IMR-90 (cell line): Measurements from ENCODE around the gene SUDS3. TPM values are rescaled to one million over a fixed set of nuclear protein-coding genes. Genes with fewer than 3 reads are reported as not detected.

ENCODE experiments used
- ATAC-seq: fragments of 200-7000 bp; cut with Tn5 transposase; 2 replicates; pipeline ENCODE4 v1.9.1; 2020; ENCODE audit warnings: low read depth, mild to moderate bottlenecking, moderate library complexity
- BruUV-seq: library from RNA; stranded (reverse); fragments of 400-500 nt; replicated peaks from 2 replicates; lab custom pipeline; 2021; lab: Mats Ljungman, UMichigan
- CTCF ChIA-PET: fragments of 300-600 bp; formaldehyde crosslinking; extraction: SDS; loops from one replicate; lab custom pipeline; 2021; ENCODE audit warnings: antibody characterized with exemption; lab: Yijun Ruan, JAX
- POLR2A ChIA-PET: fragments of 300-600 bp; sonication (Branson Sonifier 250); formaldehyde crosslinking; loops from one replicate; lab custom pipeline; 2022; ENCODE audit warnings: antibody characterized with exemption; ENCODE audit not compliant: unreplicated experiment; lab: Charles Lee
- DNase-seq: peaks from one replicate; pipeline ENCODE4 v3.0.0; 2013
- H2AFZ ChIP-seq: replicated peaks from 2 replicates; pipeline ENCODE3; 2013; ENCODE audit warnings: low read length, mild to moderate bottlenecking; ENCODE audit not compliant: poor library complexity
- H2AK5ac ChIP-seq: 2 replicates; pipeline ENCODE4 v1.6.1; 2013; ENCODE audit warnings: low read depth, low read length, inconsistent platforms
- H2AK9ac ChIP-seq: replicated peaks from 2 replicates; pipeline ENCODE3; 2013; ENCODE audit warnings: mild to moderate bottlenecking, low read depth, low read length, moderate library complexity; ENCODE audit not compliant: poor library complexity
- H2BK120ac ChIP-seq: 2 replicates; pipeline ENCODE4 v1.6.1; 2013; ENCODE audit warnings: low read depth, low read length, inconsistent platforms
- H2BK15ac ChIP-seq: 3 replicates; pipeline ENCODE4 v1.6.1; 2013; ENCODE audit warnings: low read depth, low read length, inconsistent platforms
- H2BK20ac ChIP-seq: 2 replicates; pipeline ENCODE4 v1.6.1; 2013; ENCODE audit warnings: low read depth, mild to moderate bottlenecking, inconsistent platforms, low read length, moderate library complexity
- H2BK5ac ChIP-seq: 2 replicates; pipeline ENCODE4 v1.6.1; 2013; ENCODE audit warnings: mild to moderate bottlenecking, low read depth, low read length, inconsistent platforms; ENCODE audit not compliant: poor library complexity, severe bottlenecking
- H3K14ac ChIP-seq: replicated peaks from 2 replicates; pipeline ENCODE4 v1.6.1; 2013; ENCODE audit warnings: low read depth, low read length, inconsistent platforms
- H3K18ac ChIP-seq: 2 replicates; pipeline ENCODE4 v1.6.1; 2013; ENCODE audit warnings: low read depth, low read length, control low read depth
- H3K23ac ChIP-seq: 2 replicates; pipeline ENCODE4 v1.6.1; 2013; ENCODE audit warnings: low read depth, low read length, inconsistent platforms
- H3K27ac ChIP-seq: 2 replicates; pipeline ENCODE4 v1.5.1; 2013; ENCODE audit warnings: mild to moderate bottlenecking, control low read depth, low read length; ENCODE audit not compliant: insufficient read depth
- H3K27me3 ChIP-seq: 2 replicates; pipeline ENCODE4 v1.6.1; 2013; ENCODE audit warnings: low read length; ENCODE audit not compliant: control insufficient read depth, insufficient read depth
- H3K36me3 ChIP-seq: 2 replicates; pipeline ENCODE4 v1.6.1; 2013; ENCODE audit warnings: low read length, mixed read lengths; ENCODE audit not compliant: control insufficient read depth, insufficient read depth
- H3K4ac ChIP-seq: 2 replicates; pipeline ENCODE4 v1.6.1; 2013; ENCODE audit warnings: low read depth, low read length, inconsistent platforms
- H3K4me1 ChIP-seq: 2 replicates; pipeline ENCODE4 v1.6.1; 2013; ENCODE audit warnings: low read length, mixed read lengths; ENCODE audit not compliant: control insufficient read depth, insufficient read depth
- H3K4me2 ChIP-seq: 2 replicates; pipeline ENCODE4 v1.6.1; 2013; ENCODE audit warnings: low read depth, mild to moderate bottlenecking, control low read depth, low read length, moderate library complexity
- H3K4me3 ChIP-seq: 2 replicates; pipeline ENCODE4 v1.5.1; 2013; ENCODE audit warnings: low read depth, mild to moderate bottlenecking, control low read depth, low read length, moderate library complexity; ENCODE audit not compliant: insufficient read depth
- H3K56ac ChIP-seq: 2 replicates; pipeline ENCODE4 v1.6.1; 2013; ENCODE audit warnings: low read length, inconsistent platforms; ENCODE audit not compliant: insufficient read depth; ENCODE audit errors: extremely low read depth
- H3K79me1 ChIP-seq, 2 experiments: 2 replicates each; pipeline ENCODE4 v1.6.1; 2013; ENCODE audit warnings: low read length in 2 of 2, inconsistent platforms in 1 of 2, low read depth in 1 of 2
- H3K9ac ChIP-seq: 2 replicates; pipeline ENCODE4 v1.6.1; 2013; ENCODE audit warnings: low read depth, low read length, control low read depth
- H3K9me1 ChIP-seq: 2 replicates; pipeline ENCODE4 v1.6.1; 2013; ENCODE audit warnings: low read length, inconsistent platforms; ENCODE audit not compliant: insufficient read depth
- H3K9me3 ChIP-seq: 2 replicates; pipeline ENCODE4 v1.6.1; 2013; ENCODE audit warnings: low read length; ENCODE audit not compliant: control insufficient read depth, insufficient read depth
- H4K20me1 ChIP-seq: 2 replicates; pipeline ENCODE4 v1.6.1; 2013; ENCODE audit warnings: low read length, inconsistent platforms; ENCODE audit not compliant: insufficient read depth
- H4K5ac ChIP-seq: 2 replicates; pipeline ENCODE4 v1.6.1; 2013; ENCODE audit warnings: mild to moderate bottlenecking, low read depth, low read length, control low read depth
- H4K8ac ChIP-seq, 2 experiments: 2 replicates each; pipeline ENCODE4 v1.6.1; 2013; ENCODE audit warnings: low read depth in 2 of 2, low read length in 2 of 2, control low read depth in 1 of 2, inconsistent platforms in 1 of 2
- H4K91ac ChIP-seq: 2 replicates; pipeline ENCODE4 v1.6.1; 2013; ENCODE audit warnings: low read depth, low read length, inconsistent platforms; ENCODE audit not compliant: insufficient read depth
- BHLHE40 ChIP-seq: fragments of 150-350 bp; IDR thresholded peaks from 2 replicates; pipeline ENCODE4 v1.6.1; 2016; ENCODE audit warnings: mild to moderate bottlenecking, low read depth, low read length
- CEBPB ChIP-seq: IDR thresholded peaks from 2 replicates; pipeline ENCODE4 v1.6.1; 2012; ENCODE audit warnings: low read depth, low read length, improper control_type of control experiment
- CHD1 ChIP-seq: IDR thresholded peaks from 2 replicates; pipeline ENCODE4 v1.6.1; 2012; ENCODE audit warnings: low read depth, low read length, improper control_type of control experiment
- FOS ChIP-seq: fragments of 150-350 bp; IDR thresholded peaks from 2 replicates; pipeline ENCODE4 v1.6.1; 2016; ENCODE audit warnings: low read depth, low read length
- MAFK ChIP-seq: IDR thresholded peaks from 2 replicates; pipeline ENCODE4 v1.6.1; 2012; ENCODE audit warnings: low read depth, low read length, improper control_type of control experiment
- MAZ ChIP-seq: IDR thresholded peaks from 2 replicates; pipeline ENCODE4 v1.6.1; 2012; ENCODE audit warnings: low read depth, mild to moderate bottlenecking, low read length, improper control_type of control experiment, moderate library complexity, borderline replicate concordance
- MXI1 ChIP-seq: IDR thresholded peaks from 2 replicates; pipeline ENCODE4 v1.6.1; 2012; ENCODE audit warnings: low read depth, mild to moderate bottlenecking, low read length, moderate library complexity, borderline replicate concordance
- NFE2L2 ChIP-seq: fragments of 150-350 bp; IDR thresholded peaks from 2 replicates; pipeline ENCODE4 v1.6.1; 2016; ENCODE audit warnings: low read depth, mild to moderate bottlenecking, low read length
- POLR2A ChIP-seq: IDR thresholded peaks from 2 replicates; pipeline ENCODE4 v1.6.1; 2012; ENCODE audit warnings: mild to moderate bottlenecking, low read depth, low read length
- RAD21 ChIP-seq: IDR thresholded peaks from 2 replicates; pipeline ENCODE4 v1.6.1; 2012; ENCODE audit warnings: low read length, improper control_type of control experiment
- RCOR1 ChIP-seq: IDR thresholded peaks from 2 replicates; pipeline ENCODE4 v1.6.1; 2012; ENCODE audit warnings: mild to moderate bottlenecking, low read length, improper control_type of control experiment; ENCODE audit not compliant: insufficient replicate concordance
- RFX5 ChIP-seq: IDR thresholded peaks from 2 replicates; pipeline ENCODE4 v1.8.0; 2012; ENCODE audit warnings: low read depth, mild to moderate bottlenecking, low read length, moderate library complexity
- SMC3 ChIP-seq: fragments of 150-350 bp; IDR thresholded peaks from 2 replicates; pipeline ENCODE4 v1.6.1; 2016; ENCODE audit warnings: low read depth, mild to moderate bottlenecking, antibody characterized with exemption, low read length, moderate library complexity
- USF2 ChIP-seq: fragments of 150-350 bp; IDR thresholded peaks from 2 replicates; pipeline ENCODE4 v1.6.1; 2017; ENCODE audit warnings: mild to moderate bottlenecking, antibody characterized with exemption, low read length, low read depth
- WGBS, 2 experiments: methylation state at CpG; one replicate each; pipeline versions ENCODE4 v1.1.5 to v1.1.7; 2013; ENCODE audit warnings: missing lambda C conversion rate in 2 of 2; ENCODE audit not compliant: insufficient read length in 1 of 2; ENCODE audit errors: extremely low coverage in 2 of 2; 5-methylcytosine and 5-hydroxymethylcytosine counted together
- dilution Hi-C: fragments of 300-500 bp; cut with HindIII; formaldehyde crosslinking; loops from one replicate; pipeline ENCODE4 v1.14.3; 2018; ENCODE audit warnings: low sequenced_read_pairs; ENCODE audit not compliant: unreplicated experiment
- in situ Hi-C: fragments of 300-500 bp; cut with MboI; formaldehyde crosslinking; loops from 3 replicates; pipeline ENCODE4 v1.14.3; 2019; ENCODE audit warnings: low sequenced_read_pairs, inconsistent platforms, mixed read lengths
- intact Hi-C: fragments of 100-400 bp; cut with micrococcal nuclease; formaldehyde crosslinking; loops from 2 replicates; pipeline ENCODE4 v1.10.0; 2022
- polyA plus RNA-seq, 3 experiments: library from polyadenylated mRNA; depleted of rRNA; stranded (reverse); fragments of >200 nt; gene quantifications; 2 replicates each; pipeline ENCODE4 v1.2.3, GENCODE V29; 2012; ENCODE audit warnings: low replicate concordance in 1 of 3
- total RNA-seq: library from RNA; depleted of rRNA; stranded (reverse); fragments of >200 nt; gene quantifications from 2 replicates; pipeline ENCODE4 v1.2.3, GENCODE V29; 2012
- TF ChIP-seq, protein P1 (sequence below): conservative IDR thresholded peaks from 2 replicates; pipeline ENCODE4 v1.5.1; 2012; ENCODE audit warnings: mild to moderate bottlenecking, low read depth, low read length, improper control_type of control experiment
- TF ChIP-seq, protein P2 (sequence below): fragments of 150-350 bp; IDR thresholded peaks from 2 replicates; pipeline ENCODE4 v1.6.1; 2016; ENCODE audit warnings: low read depth, mild to moderate bottlenecking, low read length, moderate library complexity, borderline replicate concordance

The SUDS3 gene
- total and polyA plus RNA-seq, 2 of the 4 experiments (the other 2 are of a cell fraction), result 13.4 to 13.8 TPM

DNA sequence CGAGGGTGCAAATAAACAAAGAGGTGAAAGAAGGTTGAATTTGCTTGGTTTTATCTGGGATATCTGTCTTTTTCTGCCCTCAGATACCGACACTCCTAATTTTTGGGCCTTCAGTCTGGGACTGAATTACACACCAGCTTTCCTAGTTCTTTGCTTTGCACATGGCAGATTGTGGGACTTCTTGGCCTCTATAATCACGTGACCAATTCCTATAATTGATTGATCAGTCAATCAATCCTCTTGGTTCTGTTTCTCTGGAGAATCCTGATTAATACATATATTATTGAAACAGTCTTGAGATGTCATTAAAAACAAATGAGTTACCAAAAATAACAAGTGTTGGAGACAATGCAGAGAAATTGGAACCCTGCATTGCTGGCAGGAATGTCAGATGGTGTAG lies 62.7 kb downstream of the SUDS3 start:
- no peak overlapping the region for H3K27ac ChIP-seq
- H3K4me3 ChIP-seq, result no peak overlapping the region
- no peaks in the 10 kb centered on the region for H3K9me3 ChIP-seq
- no peak overlapping the region for H3K18ac ChIP-seq
- no peak overlapping the region for H2BK15ac ChIP-seq
- H2BK5ac ChIP-seq, result no peak overlapping the region
- no peak overlapping the region for H2AK9ac ChIP-seq
- H3K4ac ChIP-seq, result no peak overlapping the region
- no peak overlapping the region for H3K4me2 ChIP-seq
- H3K4me1 ChIP-seq, result peaks cover 4% of the 10 kb centered on the region; the same call in 1 of the 2 replicates
- no peak for ATAC-seq
- no peak overlapping the region for H4K91ac ChIP-seq
- WGBS, 2 experiments, result no CpG with 5 or more reads among the region's 3 CpGs
- no peak overlapping the region for H4K5ac ChIP-seq
- no peak overlapping the region for H3K14ac ChIP-seq
- H3K56ac ChIP-seq, result no peak overlapping the region
- DNase-seq, result no peak
- no peaks in the 10 kb centered on the region for H4K20me1 ChIP-seq
- TF ChIP-seq POLR2A (no peak), SMC3 (no peak), CEBPB (no peak), CHD1 (no peak), RFX5 (no peak), RCOR1 (no peak), MAFK (no peak), RAD21 (no peak), USF2 (no peak), MAZ (no peak), FOS (no peak), BHLHE40 (no peak), NFE2L2 (no peak), MXI1 (no peak)
- TF ChIP-seq, protein P1, sequence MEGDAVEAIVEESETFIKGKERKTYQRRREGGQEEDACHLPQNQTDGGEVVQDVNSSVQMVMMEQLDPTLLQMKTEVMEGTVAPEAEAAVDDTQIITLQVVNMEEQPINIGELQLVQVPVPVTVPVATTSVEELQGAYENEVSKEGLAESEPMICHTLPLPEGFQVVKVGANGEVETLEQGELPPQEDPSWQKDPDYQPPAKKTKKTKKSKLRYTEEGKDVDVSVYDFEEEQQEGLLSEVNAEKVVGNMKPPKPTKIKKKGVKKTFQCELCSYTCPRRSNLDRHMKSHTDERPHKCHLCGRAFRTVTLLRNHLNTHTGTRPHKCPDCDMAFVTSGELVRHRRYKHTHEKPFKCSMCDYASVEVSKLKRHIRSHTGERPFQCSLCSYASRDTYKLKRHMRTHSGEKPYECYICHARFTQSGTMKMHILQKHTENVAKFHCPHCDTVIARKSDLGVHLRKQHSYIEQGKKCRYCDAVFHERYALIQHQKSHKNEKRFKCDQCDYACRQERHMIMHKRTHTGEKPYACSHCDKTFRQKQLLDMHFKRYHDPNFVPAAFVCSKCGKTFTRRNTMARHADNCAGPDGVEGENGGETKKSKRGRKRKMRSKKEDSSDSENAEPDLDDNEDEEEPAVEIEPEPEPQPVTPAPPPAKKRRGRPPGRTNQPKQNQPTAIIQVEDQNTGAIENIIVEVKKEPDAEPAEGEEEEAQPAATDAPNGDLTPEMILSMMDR, result no peak
- TF ChIP-seq, protein P2, sequence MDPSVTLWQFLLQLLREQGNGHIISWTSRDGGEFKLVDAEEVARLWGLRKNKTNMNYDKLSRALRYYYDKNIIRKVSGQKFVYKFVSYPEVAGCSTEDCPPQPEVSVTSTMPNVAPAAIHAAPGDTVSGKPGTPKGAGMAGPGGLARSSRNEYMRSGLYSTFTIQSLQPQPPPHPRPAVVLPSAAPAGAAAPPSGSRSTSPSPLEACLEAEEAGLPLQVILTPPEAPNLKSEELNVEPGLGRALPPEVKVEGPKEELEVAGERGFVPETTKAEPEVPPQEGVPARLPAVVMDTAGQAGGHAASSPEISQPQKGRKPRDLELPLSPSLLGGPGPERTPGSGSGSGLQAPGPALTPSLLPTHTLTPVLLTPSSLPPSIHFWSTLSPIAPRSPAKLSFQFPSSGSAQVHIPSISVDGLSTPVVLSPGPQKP, result no peak
- no peak overlapping the region for H2BK20ac ChIP-seq
- H3K23ac ChIP-seq, result no peak overlapping the region
- CTCF ChIA-PET, result no interaction called here
- H2BK120ac ChIP-seq, result no peak overlapping the region
- no peak overlapping the region for H2AK5ac ChIP-seq
- in situ Hi-C loops, result no loop called here
- H3K36me3 ChIP-seq, result no peaks in the 10 kb centered on the region
- BruUV-seq, result no TSS peak
- intact Hi-C loops, result no loop called here
- POLR2A ChIA-PET, result no interaction called here
- no peaks in the 10 kb centered on the region for H3K79me1 ChIP-seq
- H3K9me1 ChIP-seq, result no peaks in the 10 kb centered on the region; the same call in 1 of the 2 replicates
- no peak overlapping the region for H3K9ac ChIP-seq
- H3K27me3 ChIP-seq, result no peaks in the 10 kb centered on the region
- dilution Hi-C loops, result no loop called here
- no peak overlapping the region for H4K8ac ChIP-seq
- no peak overlapping the region for H2AFZ ChIP-seq
